ENCODE data around the gene ATOH1. TPM values are rescaled to one million over a fixed set of nuclear protein-coding genes. Genes with fewer than 3 reads are reported as not detected.

Gene ATOH1, protein sequence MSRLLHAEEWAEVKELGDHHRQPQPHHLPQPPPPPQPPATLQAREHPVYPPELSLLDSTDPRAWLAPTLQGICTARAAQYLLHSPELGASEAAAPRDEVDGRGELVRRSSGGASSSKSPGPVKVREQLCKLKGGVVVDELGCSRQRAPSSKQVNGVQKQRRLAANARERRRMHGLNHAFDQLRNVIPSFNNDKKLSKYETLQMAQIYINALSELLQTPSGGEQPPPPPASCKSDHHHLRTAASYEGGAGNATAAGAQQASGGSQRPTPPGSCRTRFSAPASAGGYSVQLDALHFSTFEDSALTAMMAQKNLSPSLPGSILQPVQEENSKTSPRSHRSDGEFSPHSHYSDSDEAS
- total RNA-seq: not detected in 2 replicates

DNA sequence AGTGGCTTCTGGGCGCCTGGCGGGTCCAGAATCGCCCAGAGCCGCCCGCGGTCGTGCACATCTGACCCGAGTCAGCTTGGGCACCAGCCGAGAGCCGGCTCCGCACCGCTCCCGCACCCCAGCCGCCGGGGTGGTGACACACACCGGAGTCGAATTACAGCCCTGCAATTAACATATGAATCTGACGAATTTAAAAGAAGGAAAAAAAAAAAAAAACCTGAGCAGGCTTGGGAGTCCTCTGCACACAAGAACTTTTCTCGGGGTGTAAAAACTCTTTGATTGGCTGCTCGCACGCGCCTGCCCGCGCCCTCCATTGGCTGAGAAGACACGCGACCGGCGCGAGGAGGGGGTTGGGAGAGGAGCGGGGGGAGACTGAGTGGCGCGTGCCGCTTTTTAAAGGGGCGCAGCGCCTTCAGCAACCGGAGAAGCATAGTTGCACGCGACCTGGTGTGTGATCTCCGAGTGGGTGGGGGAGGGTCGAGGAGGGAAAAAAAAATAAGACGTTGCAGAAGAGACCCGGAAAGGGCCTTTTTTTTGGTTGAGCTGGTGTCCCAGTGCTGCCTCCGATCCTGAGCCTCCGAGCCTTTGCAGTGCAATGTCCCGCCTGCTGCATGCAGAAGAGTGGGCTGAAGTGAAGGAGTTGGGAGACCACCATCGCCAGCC is at the start of gene ATOH1:
Gene ATOH1, plus strand, starts transcription at position 422 of the 663 bp plus-strand sequence. Its CDS starts 174 bp downstream, at position 596.

